Naive B cell (primary cell): ENCODE results near the gene ZNF800. TPM values are rescaled to one million over a fixed set of nuclear protein-coding genes. Genes with fewer than 3 reads are reported as not detected.

ENCODE experiments used
- ATAC-seq, 2 donors: fragments of 150-1000 bp; cut with Tn5 transposase; 2 replicates each; pipeline ENCODE4 v1.10.0; 2021; ENCODE audit warnings: low read depth in 2 of 2, mild to moderate bottlenecking in 2 of 2, moderate library complexity in 2 of 2
- DNase-seq: peaks from one replicate; pipeline ENCODE4 v3.0.0; 2022
- H3K27ac Mint-ChIP-seq, 6 donors: one replicate each; pipeline ENCODE4 v1.8.0; 2020 to 2022; ENCODE audit warnings: mild to moderate bottlenecking in 6 of 6, mixed read lengths in 6 of 6, moderate library complexity in 5 of 6, inconsistent platforms in 2 of 6
- H3K27me3 Mint-ChIP-seq, 3 donors: one replicate each; pipeline ENCODE4 v1.8.0; 2021 to 2022; ENCODE audit warnings: mixed read lengths in 3 of 3, mild to moderate bottlenecking in 1 of 3
- H3K36me3 Mint-ChIP-seq, 2 donors: one replicate each; pipeline ENCODE4 v1.8.0; 2020 to 2022; ENCODE audit warnings: mixed read lengths in 2 of 2, inconsistent platforms in 1 of 2, mild to moderate bottlenecking in 1 of 2
- H3K4me1 Mint-ChIP-seq, 3 donors: one replicate each; pipeline ENCODE4 v1.8.0; 2020 to 2022; ENCODE audit warnings: mixed read lengths in 3 of 3, inconsistent platforms in 1 of 3, mild to moderate bottlenecking in 1 of 3, moderate library complexity in 1 of 3
- H3K4me3 Mint-ChIP-seq, 8 donors: one replicate each; pipeline ENCODE4 v1.8.0; 2020 to 2022; ENCODE audit warnings: mild to moderate bottlenecking in 8 of 8, mixed read lengths in 8 of 8, moderate library complexity in 8 of 8, inconsistent platforms in 2 of 8
- H3K9me3 Mint-ChIP-seq, 7 donors: one replicate each; pipeline ENCODE4 v1.8.0; 2020 to 2022; ENCODE audit warnings: mixed read lengths in 7 of 7, mild to moderate bottlenecking in 5 of 7, inconsistent platforms in 2 of 7, moderate library complexity in 1 of 7
- polyA plus RNA-seq, 6 donors: library from polyadenylated mRNA; unstranded; fragments of 300-500 nt; fragmentation: Illumina TruSeq; gene quantifications; one replicate each; pipeline ENCODE4 v1.2.3, GENCODE V29; 2021; ENCODE audit warnings: low read depth in 6 of 6

Gene ZNF800
- polyA plus RNA-seq, 6 donors from 2014 or later, result 24.4 to 64.4 (median 58.4) TPM

GRCh38 chr7:127322351-127322750, 70.2 kb downstream of the ZNF800 start:
- no peaks in the 10 kb centered on the region for H3K9me3 Mint-ChIP-seq
- no peak for ATAC-seq
- H3K27ac Mint-ChIP-seq, result no peak overlapping the region
- H3K4me1 Mint-ChIP-seq, result no peaks in the 10 kb centered on the region
- no peaks in the 10 kb centered on the region for H3K36me3 Mint-ChIP-seq
- H3K27me3 Mint-ChIP-seq, result peaks cover 20 to 30% (median 20%) of the 10 kb centered on the region in 3 donors
- H3K4me3 Mint-ChIP-seq, result no peak overlapping the region
- DNase-seq, result no peak

GRCh38 chr7:127320974-127321373, 71.5 kb downstream of the ZNF800 start:
- no peaks in the 10 kb centered on the region for H3K4me1 Mint-ChIP-seq
- H3K9me3 Mint-ChIP-seq, result peaks cover 0 to 12% (median 6%) of the 10 kb centered on the region in 7 donors
- H3K4me3 Mint-ChIP-seq, result no peak overlapping the region
- no peaks in the 10 kb centered on the region for H3K36me3 Mint-ChIP-seq
- no peak overlapping the region for H3K27ac Mint-ChIP-seq
- peaks cover 17 to 27% (median 17%) of the 10 kb centered on the region in 3 donors for H3K27me3 Mint-ChIP-seq
- ATAC-seq, result no peak
- DNase-seq, result no peak

Other genes starting within 250 kb of the ZNF800 start
- not detected for gene GRM8, start 139.8 kb downstream of the ZNF800 start, polyA plus RNA-seq
- gene GCC1, start 192.9 kb upstream of the ZNF800 start, polyA plus RNA-seq, result 10 to 100 TPM in 5 of 6 donors, 1 to 10 TPM in 1; 9.3 to 25.3 (median 15.9) TPM
- gene ARF5, start 195.7 kb upstream of the ZNF800 start, polyA plus RNA-seq, result 100 to 1,000 TPM; 126 to 152 (median 146) TPM
- under 1 TPM in 2 of 6 donors, not detected in 4; 0.52 to 0.71 TPM for gene FSCN3, start 201.0 kb upstream of the ZNF800 start, polyA plus RNA-seq
- not detected for gene PAX4, start 225.4 kb upstream of the ZNF800 start, polyA plus RNA-seq